Neuronal stem cell (in vitro differentiated cells): ENCODE measurements around the gene ZBTB20.

Experiments
- DNase-seq: peaks from one replicate; pipeline ENCODE4 v3.0.0-alpha.2; 2013; ENCODE audit warnings: low spot score
- H2AFZ ChIP-seq: one replicate; pipeline ENCODE4 v1.6.1; 2013; ENCODE audit warnings: mild to moderate bottlenecking, low read length, inconsistent platforms
- H2AK5ac ChIP-seq: 2 replicates; pipeline ENCODE4 v1.6.1; 2013; ENCODE audit warnings: low read depth, mild to moderate bottlenecking, inconsistent platforms, low read length, moderate library complexity, mixed read lengths
- H2BK120ac ChIP-seq: 2 replicates; pipeline ENCODE4 v1.6.1; 2013; ENCODE audit warnings: low read depth, mild to moderate bottlenecking, inconsistent platforms, low read length, moderate library complexity, mixed read lengths
- H2BK12ac ChIP-seq: one replicate; pipeline ENCODE4 v1.6.1; 2013; ENCODE audit warnings: low read length, inconsistent platforms
- H2BK15ac ChIP-seq: 2 replicates; pipeline ENCODE4 v1.6.1; 2013; ENCODE audit warnings: mild to moderate bottlenecking, low read length, inconsistent platforms, mixed read lengths
- H2BK5ac ChIP-seq: one replicate; pipeline ENCODE4 v1.6.1; 2013; ENCODE audit warnings: inconsistent platforms, mild to moderate bottlenecking, low read length, moderate library complexity
- H3K14ac ChIP-seq: one replicate; pipeline ENCODE4 v1.6.1; 2013; ENCODE audit warnings: low read length, inconsistent platforms
- H3K18ac ChIP-seq: 2 replicates; pipeline ENCODE4 v1.6.1; 2013; ENCODE audit warnings: low read length, inconsistent platforms
- H3K23ac ChIP-seq: 2 replicates; pipeline ENCODE4 v1.6.1; 2013; ENCODE audit warnings: low read depth, mild to moderate bottlenecking, mixed read lengths, low read length, inconsistent platforms; ENCODE audit not compliant: poor library complexity
- H3K27ac ChIP-seq: replicated peaks from 3 replicates; pipeline ENCODE4 v1.5.1; 2013; ENCODE audit warnings: low read length, inconsistent platforms
- H3K27me3 ChIP-seq, 3 experiments: 2 replicates each; pipeline ENCODE4 v1.6.1; 2013; ENCODE audit warnings: low read length in 3 of 3, mild to moderate bottlenecking in 2 of 3, inconsistent platforms in 1 of 3, low read depth in 1 of 3, mixed read lengths in 1 of 3, moderate library complexity in 1 of 3; ENCODE audit not compliant: control insufficient read depth in 3 of 3, insufficient read depth in 3 of 3
- H3K36me3 ChIP-seq, 2 donors: replicated peaks in 1 of 2; 2 replicates each; pipeline ENCODE4 v1.6.1; 2013; ENCODE audit warnings: low read length in 2 of 2; ENCODE audit not compliant: control insufficient read depth in 2 of 2, insufficient read depth in 2 of 2
- H3K4ac ChIP-seq: 2 replicates; pipeline ENCODE4 v1.6.1; 2013; ENCODE audit warnings: inconsistent platforms, mild to moderate bottlenecking, low read length, moderate library complexity
- H3K4me1 ChIP-seq, 2 donors: 1 replicate in 1 of 2; 2 replicates in 1 of 2; pipeline ENCODE4 v1.6.1; 2013; ENCODE audit warnings: low read length in 2 of 2, low read depth in 1 of 2; ENCODE audit not compliant: control insufficient read depth in 2 of 2, insufficient read depth in 1 of 2
- H3K4me2 ChIP-seq: one replicate; pipeline ENCODE4 v1.6.1; 2013; ENCODE audit warnings: mild to moderate bottlenecking, low read length, inconsistent platforms; ENCODE audit not compliant: insufficient read depth, poor library complexity, severe bottlenecking
- H3K4me3 ChIP-seq, 2 donors: 2 replicates each; pipeline ENCODE4 v1.5.1; 2013; ENCODE audit warnings: low read length in 2 of 2, mild to moderate bottlenecking in 2 of 2, inconsistent platforms in 1 of 2, moderate library complexity in 1 of 2
- H3K79me1 ChIP-seq: one replicate; pipeline ENCODE4 v1.6.1; 2013; ENCODE audit warnings: low read depth, mild to moderate bottlenecking, inconsistent platforms, low read length, moderate library complexity
- H3K9ac ChIP-seq: one replicate; pipeline ENCODE4 v1.6.1; 2013; ENCODE audit warnings: mild to moderate bottlenecking, low read depth, low read length, inconsistent platforms; ENCODE audit not compliant: poor library complexity
- H3K9me3 ChIP-seq, 2 donors: replicated peaks in 1 of 2; 2 replicates each; pipeline versions ENCODE3 to v1.6.1; 2013; ENCODE audit warnings: low read length in 2 of 2, mild to moderate bottlenecking in 2 of 2, inconsistent platforms in 1 of 2, low read depth in 1 of 2, mixed read lengths in 1 of 2, moderate library complexity in 1 of 2; ENCODE audit not compliant: control insufficient read depth in 2 of 2, insufficient read depth in 1 of 2
- H4K8ac ChIP-seq: one replicate; pipeline ENCODE4 v1.6.1; 2013; ENCODE audit warnings: low read depth, mild to moderate bottlenecking, inconsistent platforms, low read length, moderate library complexity
- H4K91ac ChIP-seq: one replicate; pipeline ENCODE4 v1.6.1; 2013; ENCODE audit warnings: low read length, low read depth, mild to moderate bottlenecking, inconsistent platforms; ENCODE audit not compliant: poor library complexity
- WGBS, 2 donors: extraction: QIAGEN DNeasy Blood & Tissue Kit; methylation state at CpG; one replicate each; pipeline ENCODE4 v1.1.7; 2013; ENCODE audit warnings: missing lambda C conversion rate in 2 of 2, mixed read lengths in 1 of 2; ENCODE audit not compliant: insufficient read length in 2 of 2, insufficient replicate concordance in 1 of 2; ENCODE audit errors: extremely low coverage in 2 of 2; 5-methylcytosine and 5-hydroxymethylcytosine counted together

ZBTB20 gene

GRCh38 chr3:114586119-114586518 is 561.0 kb downstream of the ZBTB20 start:
- Histone ChIP-seq H3K9ac (no peak overlapping the region), H3K27me3 (no peaks in the 10 kb centered on the region), H3K23ac (no peak overlapping the region), H2BK5ac (no peak overlapping the region), H2BK12ac (no peak overlapping the region), H3K18ac (no peak overlapping the region), H2AFZ (no peak overlapping the region), H4K91ac (no peak overlapping the region), H2AK5ac (no peak overlapping the region), H3K9me3 (no peaks in the 10 kb centered on the region), H3K4me1 (peaks cover 4 to 7% of the 10 kb centered on the region in 2 donors), H2BK120ac (no peak overlapping the region), H3K36me3 (no peaks in the 10 kb centered on the region), H3K4me3 (no peak overlapping the region), H3K79me1 (no peaks in the 10 kb centered on the region), H3K27ac (no peak overlapping the region), H3K14ac (no peak overlapping the region), H3K4me2 (no peak overlapping the region), H2BK15ac (no peak overlapping the region), H4K8ac (no peak overlapping the region), H3K4ac (no peak overlapping the region)
- DNase-seq, result no peak
- no CpG with 5 or more reads among the region's 1 CpG for WGBS, 2 donors

- no CpG with 5 or more reads among the region's 4 CpGs for WGBS, 2 donors
These were observed 561.4 kb downstream of the ZBTB20 start for GRCh38 chr3:114585687-114586086.

GRCh38 chr3:114584734-114585371 is 562.2 kb downstream of the ZBTB20 start:
- no peak overlapping the region for H2BK15ac ChIP-seq
- H3K9me3 ChIP-seq, result no peaks in the 10 kb centered on the region
- H3K18ac ChIP-seq, result no peak overlapping the region
- H4K8ac ChIP-seq, result no peak overlapping the region
- H3K36me3 ChIP-seq, result no peaks in the 10 kb centered on the region
- no CpG with 5 or more reads among the region's 6 CpGs for WGBS, 2 donors
- no peak for DNase-seq
- no peak overlapping the region for H2AK5ac ChIP-seq
- no peak overlapping the region for H3K4me2 ChIP-seq
- no peak overlapping the region for H3K4ac ChIP-seq
- peaks cover 4 to 7% of the 10 kb centered on the region in 2 donors for H3K4me1 ChIP-seq
- no peaks in the 10 kb centered on the region for H3K79me1 ChIP-seq
- no peak overlapping the region for H3K14ac ChIP-seq
- H3K27ac ChIP-seq, result no peak overlapping the region
- no peak overlapping the region for H2BK120ac ChIP-seq
- H2BK5ac ChIP-seq, result no peak overlapping the region
- no peak overlapping the region for H3K23ac ChIP-seq
- no peak overlapping the region for H3K4me3 ChIP-seq
- no peak overlapping the region for H3K9ac ChIP-seq
- H4K91ac ChIP-seq, result no peak overlapping the region
- no peak overlapping the region for H2BK12ac ChIP-seq
- H3K27me3 ChIP-seq, result no peaks in the 10 kb centered on the region
- H2AFZ ChIP-seq, result no peak overlapping the region

More at GRCh38 chr3:114585687-114586086, 561.4 kb downstream of the ZBTB20 start:
- Histone ChIP-seq H2AK5ac (no peak overlapping the region), H3K4me2 (no peak overlapping the region), H2AFZ (no peak overlapping the region), H3K9ac (no peak overlapping the region), H2BK15ac (no peak overlapping the region), H3K27me3 (no peaks in the 10 kb centered on the region), H3K18ac (no peak overlapping the region), H3K9me3 (no peaks in the 10 kb centered on the region), H3K79me1 (no peaks in the 10 kb centered on the region), H3K23ac (no peak overlapping the region), H2BK120ac (no peak overlapping the region), H4K8ac (no peak overlapping the region), H3K14ac (no peak overlapping the region), H2BK12ac (no peak overlapping the region), H3K4ac (no peak overlapping the region), H3K36me3 (no peaks in the 10 kb centered on the region), H3K4me3 (no peak overlapping the region), H3K4me1 (peaks cover 4 to 7% of the 10 kb centered on the region in 2 donors), H3K27ac (no peak overlapping the region), H2BK5ac (no peak overlapping the region), H4K91ac (no peak overlapping the region)
- no peak for DNase-seq

- Histone ChIP-seq H3K4me3 (no peak overlapping the region), H2AK5ac (no peak overlapping the region), H2BK5ac (no peak overlapping the region), H3K27ac (no peak overlapping the region), H3K4me2 (no peak overlapping the region), H3K36me3 (no peaks in the 10 kb centered on the region), H3K18ac (no peak overlapping the region), H3K79me1 (no peaks in the 10 kb centered on the region), H2BK15ac (no peak overlapping the region), H3K23ac (no peak overlapping the region), H4K8ac (no peak overlapping the region), H4K91ac (no peak overlapping the region), H2BK120ac (no peak overlapping the region), H3K9me3 (no peaks in the 10 kb centered on the region), H3K9ac (no peak overlapping the region), H3K4ac (no peak overlapping the region), H2BK12ac (no peak overlapping the region), H3K14ac (no peak overlapping the region), H3K27me3 (no peaks in the 10 kb centered on the region), H2AFZ (no peak overlapping the region), H3K4me1 (peaks cover 2 to 4% of the 10 kb centered on the region in 2 donors)
- WGBS, 2 donors, result no CpG with 5 or more reads among the region's 2 CpGs
- no peak for DNase-seq
These were observed 564.2 kb downstream of the ZBTB20 start for GRCh38 chr3:114582929-114583328.
